ENCODE results near the gene ZBED2. TPM values are rescaled to one million over a fixed set of nuclear protein-coding genes. Genes with fewer than 3 reads are reported as not detected.
A peak's percentile ranks its signal among the peaks of the same experiment; 100 is the strongest.

Gene ZBED2
- total and polyA plus RNA-seq, 2 of the 8 experiments (the other 6 are each of a cell fraction or from before 2014, with no cell fraction given), result not detected

DNA sequence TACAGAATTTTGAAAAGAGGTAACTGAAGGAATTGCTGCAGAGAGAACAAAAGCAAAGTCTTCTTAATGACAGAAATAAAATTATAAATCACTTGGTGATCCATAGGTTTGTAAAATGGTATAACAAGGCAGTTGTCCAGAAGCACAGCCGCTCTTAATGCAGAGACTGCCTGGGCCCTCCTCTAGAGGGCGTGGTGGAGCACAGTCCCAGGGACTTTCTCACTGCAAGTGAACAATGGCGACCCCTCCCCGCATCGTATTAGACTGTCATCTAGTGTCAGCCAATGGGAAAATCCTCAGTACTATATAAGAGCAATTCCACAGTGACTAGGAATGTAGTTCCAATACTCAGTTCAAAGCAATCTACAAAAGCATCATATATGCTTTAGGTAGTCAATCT is 26.4 kb upstream of the ZBED2 start:
- H3K14ac ChIP-seq (ENCODE audit: insufficient read length), result no peak overlapping the region
- H3K79me2 ChIP-seq (ENCODE audit: control insufficient read depth in 1 of 2, insufficient read depth in 2 of 2, low read length in 2 of 2), result no peaks in the 10 kb centered on the region
- H3K9me3 ChIP-seq (ENCODE audit: insufficient read depth in 2 of 2, low read depth in 1 of 2, low read length in 1 of 2), result peaks cover 0 to 6% of the 10 kb centered on the region in 2 experiments; a peak in 1 of 4 replicates
- no peak overlapping the region for H3K4me3 ChIP-seq (ENCODE audit: extremely low read depth in 1 of 4, insufficient read depth in 2 of 4, low read depth in 3 of 4, low read length in 4 of 4)
- H3K18ac ChIP-seq (ENCODE audit: extremely low read depth, low read length), result no peak overlapping the region
- H2BK15ac ChIP-seq (ENCODE audit: low read length), result no peak overlapping the region
- H2BK20ac ChIP-seq (ENCODE audit: low read length), result no peak overlapping the region
- no peak overlapping the region for H3K23ac ChIP-seq (ENCODE audit: insufficient read length)
- 29% methylated on average over 5 of the region's 5 CpGs; no CpG with 5 or more reads in 1 of the 2 experiments for WGBS, 2 experiments (ENCODE audit: extremely low coverage in 1 of 2, insufficient coverage in 1 of 2, insufficient read length in 1 of 2, insufficient replicate concordance in 2 of 2, low coverage in 1 of 2, low lambda C conversion rate in 2 of 2, missing lambda C conversion rate in 1 of 2)
- H3K9ac ChIP-seq (replicated peaks in 1 of 4; ENCODE audit: extremely low read depth in 1 of 4, low read depth in 3 of 4, low read length in 3 of 4), result no peak overlapping the region
- H4K91ac ChIP-seq (replicated peaks; ENCODE audit: insufficient read length, low read length), result no peak overlapping the region
- no peak overlapping the region for H4K5ac ChIP-seq (ENCODE audit: insufficient read length, low read depth, low read length)
- peak; percentile 93 for FAIRE-seq
- no peak overlapping the region for H3K27ac ChIP-seq (ENCODE audit: low read depth, low read length)
- H3K79me1 ChIP-seq (ENCODE audit: low read depth, low read length), result no peaks in the 10 kb centered on the region
- no peaks in the 10 kb centered on the region for H3K4me1 ChIP-seq (replicated peaks in 1 of 4; ENCODE audit: control insufficient read depth in 3 of 4, insufficient read depth in 4 of 4, low read length in 3 of 4)
- no peak overlapping the region for H3K4ac ChIP-seq (replicated peaks; ENCODE audit: insufficient read length, low read depth, low read length)
- H2BK120ac ChIP-seq (replicated peaks; ENCODE audit: low read depth, low read length), result no peak overlapping the region
- CTCF ChIA-PET (ENCODE audit: partially characterized antibody), result interaction anchor here (0.6 to 1.7 kb wide), 8 partner anchors 12 to 391 kb away, joined by 3 to 10 read pairs (median 3); no protein-coding TSS in a partner anchor
- H3K4me2 ChIP-seq (ENCODE audit: insufficient read depth in 1 of 2, low read depth in 2 of 2, low read length in 2 of 2), result no peak overlapping the region
- H2AK5ac ChIP-seq (ENCODE audit: low read depth, low read length), result no peak overlapping the region
- no peak overlapping the region for H2AFZ ChIP-seq (ENCODE audit: low read length)
- no peak overlapping the region for H2BK5ac ChIP-seq (ENCODE audit: low read depth, low read length)
- POLR2A ChIA-PET (ENCODE audit: partially characterized antibody), result no interaction called here
- DNase-seq (ENCODE audit: low read depth in 1 of 2, low spot score in 2 of 2), result peak; percentile 59 to 86
- H4K8ac ChIP-seq (ENCODE audit: extremely low read depth, insufficient read depth, low read length), result no peak overlapping the region
- H3K36me3 ChIP-seq (ENCODE audit: control insufficient read depth in 2 of 4, insufficient read depth in 4 of 4, low read length in 3 of 4), result no peaks in the 10 kb centered on the region
- no peak overlapping the region for H2BK12ac ChIP-seq (ENCODE audit: low read depth, low read length)
- no peaks in the 10 kb centered on the region for H3K23me2 ChIP-seq (ENCODE audit: low read depth, low read length)
- H4K20me1 ChIP-seq (replicated peaks in 1 of 2; ENCODE audit: control insufficient read depth in 1 of 2, insufficient read depth in 2 of 2, low read length in 2 of 2), result no peaks in the 10 kb centered on the region
- H3K56ac ChIP-seq (replicated peaks; ENCODE audit: insufficient read length, low read depth, low read length), result no peak overlapping the region
- H3K27me3 ChIP-seq (replicated peaks in 1 of 4; ENCODE audit: control insufficient read depth in 3 of 4, extremely low read depth in 1 of 4, insufficient read depth in 3 of 4, low read length in 3 of 4), result no peaks in the 10 kb centered on the region
- no peak for TF ChIP-seq TCF12 (IDR thresholded peaks at IDR 0.05; ENCODE audit: low read depth, low read length)
- TF ChIP-seq CHD1 (IDR thresholded peaks at IDR 0.05; ENCODE audit: low read depth, low read length), result no peak
- TF ChIP-seq RNF2 (IDR thresholded peaks at IDR 0.05; ENCODE audit: borderline replicate concordance, low read depth, low read length, missing control alignments, poor library complexity, severe bottlenecking), result no peak

Measured in H1 (cell line).